SKM-1 (cell line): ENCODE data around the gene WWC2.
A peak's percentile ranks its signal among the peaks of the same experiment; 100 is the strongest.
"Not testable (repeated sequence)": the region's sequence is repeated elsewhere in the genome, so short reads cannot be mapped to it uniquely, and the experiment has no call there.

Source experiments
- DNase-seq: peaks from one replicate; lab custom pipeline; 2025; ENCODE audit not compliant: unreplicated experiment; lab: John Stamatoyannopoulos, UW

Gene WWC2

DNA sequence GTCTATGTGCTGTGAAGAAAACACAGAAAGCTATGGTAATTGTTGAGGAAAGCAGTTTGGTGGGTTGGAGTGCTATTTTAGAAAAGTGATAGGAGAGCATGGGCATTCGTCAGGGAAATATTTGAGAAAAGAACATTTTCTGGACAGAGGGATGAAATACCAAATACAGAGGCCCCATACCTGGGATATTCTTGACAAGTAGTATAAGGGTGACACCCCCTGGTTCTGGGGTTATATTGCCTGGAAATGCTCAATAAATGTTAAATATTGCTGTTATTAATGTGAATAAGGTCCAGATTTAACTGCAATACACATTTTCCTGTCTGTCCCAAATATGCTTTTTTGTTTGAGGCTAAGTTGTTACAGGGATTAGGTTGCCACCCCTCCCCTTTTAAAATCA lies 42.9 kb downstream of the WWC2 start:
- no peak for DNase-seq

DNA sequence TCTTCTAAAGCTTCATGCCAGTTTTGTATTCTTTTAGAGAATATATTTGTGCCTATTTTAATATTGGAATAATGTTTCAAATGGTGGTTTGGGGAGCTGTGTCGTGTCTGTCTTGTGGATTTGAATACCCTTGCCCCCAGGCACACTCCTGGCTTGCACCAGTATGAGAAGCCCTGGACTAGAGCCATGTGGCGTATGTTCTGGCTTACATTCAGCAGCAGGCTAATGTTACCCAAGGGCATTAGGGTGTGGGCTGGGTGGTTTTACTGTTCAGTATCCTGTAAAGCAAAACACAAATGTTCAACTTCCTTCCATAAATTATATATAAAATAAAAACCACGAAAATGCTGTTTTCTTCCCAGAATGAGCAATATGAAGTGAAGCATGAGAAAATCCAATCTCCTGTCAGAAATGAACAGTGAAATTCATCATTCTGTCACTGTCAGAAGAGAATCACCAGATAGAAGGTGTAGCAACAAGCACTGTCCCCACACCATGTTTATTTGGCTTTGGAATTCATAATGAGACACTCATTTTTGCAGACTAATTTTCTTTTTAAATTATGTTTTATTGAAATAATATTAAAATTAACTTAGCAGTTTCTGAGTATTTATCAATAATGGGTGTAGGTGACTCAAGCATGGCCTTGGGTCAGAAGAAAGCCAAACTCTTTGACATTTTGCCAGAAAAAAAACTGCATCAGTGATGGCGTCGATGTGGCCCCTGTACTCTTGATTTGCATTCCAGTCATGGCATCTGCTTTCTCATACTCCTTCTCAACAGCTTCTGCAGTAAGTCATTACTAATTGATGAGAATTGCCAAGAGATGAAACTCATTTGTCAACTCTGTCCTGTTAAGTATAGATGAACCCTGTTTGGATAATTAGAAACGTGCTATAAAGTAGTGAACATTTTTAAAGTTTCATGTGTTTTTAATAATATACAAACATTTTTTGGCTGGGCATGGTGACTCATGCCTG lies 43.8 kb downstream of the WWC2 start:
- DNase-seq, result no peak

DNA sequence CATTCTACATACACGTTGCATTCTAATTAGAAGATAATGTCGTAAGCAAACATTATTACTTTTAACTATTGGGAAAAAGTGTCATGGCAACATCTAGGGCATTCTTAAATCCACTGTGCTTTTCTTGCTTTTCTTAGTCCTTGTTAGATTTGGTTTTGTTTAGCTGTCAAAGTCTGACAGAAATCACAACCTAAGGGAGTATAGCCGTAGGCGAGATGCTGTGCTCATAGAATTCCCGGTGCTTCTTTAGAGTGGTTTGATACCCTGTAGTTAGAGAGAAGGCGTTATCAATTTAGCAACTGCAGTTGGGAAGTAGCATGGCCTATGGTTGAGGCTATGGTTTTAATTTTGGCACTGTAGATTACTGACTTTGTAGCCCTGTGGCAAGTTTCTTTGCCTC lies 45.7 kb downstream of the WWC2 start:
- DNase-seq, result no peak

DNA sequence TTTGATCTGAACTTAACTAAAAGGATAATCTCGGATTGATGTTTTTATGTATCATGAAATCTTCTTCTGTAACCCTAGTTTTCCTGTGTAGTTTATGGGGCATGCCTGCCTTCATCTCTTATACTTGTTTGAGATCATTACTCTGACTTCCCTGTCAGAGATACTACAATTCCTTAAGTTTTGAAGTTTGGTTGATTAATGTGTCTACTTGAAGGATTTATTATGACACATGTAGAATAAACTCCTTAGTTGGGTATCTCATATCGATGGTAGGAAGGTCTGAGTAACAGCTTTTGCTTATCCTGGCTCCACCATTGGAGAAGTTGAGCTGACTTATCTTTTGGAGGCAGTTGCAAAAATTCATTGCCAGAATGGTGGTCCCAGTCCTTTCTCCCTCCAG lies 46.7 kb downstream of the WWC2 start:
- DNase-seq, result no peak

DNA sequence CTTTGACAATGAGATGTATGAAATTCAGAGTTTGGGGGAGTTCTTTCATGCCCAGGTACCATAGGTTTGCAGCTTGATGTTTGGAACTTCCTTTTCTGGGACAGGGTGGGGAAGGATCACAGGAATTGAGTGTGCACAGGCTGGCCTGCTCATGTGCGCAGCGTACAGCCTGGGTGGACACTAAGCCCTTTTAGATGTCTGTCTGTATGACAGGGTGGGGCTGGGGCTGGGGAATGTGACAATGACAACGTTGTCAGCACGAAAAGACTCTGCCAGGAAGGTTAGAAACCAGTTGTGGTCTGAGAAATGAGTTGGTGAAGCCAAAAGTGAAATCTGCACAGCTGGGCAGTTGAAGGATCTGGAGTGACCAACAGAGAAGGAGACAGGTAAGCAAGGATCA lies 47.4 kb downstream of the WWC2 start:
- no peak for DNase-seq

DNA sequence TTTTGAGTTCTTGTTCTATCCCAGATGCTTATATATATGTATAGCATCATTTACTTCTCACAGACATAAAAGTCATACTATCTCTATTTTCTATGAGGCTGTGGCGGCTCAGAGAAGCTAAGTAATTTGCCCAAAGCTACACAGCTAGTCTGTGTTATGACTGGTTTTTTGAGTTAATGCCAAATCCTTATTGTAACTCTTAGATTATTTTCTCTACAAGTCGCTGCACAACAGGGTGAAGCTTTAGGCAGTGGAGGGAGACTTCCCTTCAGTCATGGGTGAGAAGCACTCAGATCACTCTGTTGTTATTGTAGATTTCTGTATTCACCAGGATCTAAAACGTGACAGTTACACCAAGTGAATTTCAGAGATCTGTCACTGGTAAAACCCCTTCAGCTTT lies 48.1 kb downstream of the WWC2 start:
- DNase-seq, result no peak

DNA sequence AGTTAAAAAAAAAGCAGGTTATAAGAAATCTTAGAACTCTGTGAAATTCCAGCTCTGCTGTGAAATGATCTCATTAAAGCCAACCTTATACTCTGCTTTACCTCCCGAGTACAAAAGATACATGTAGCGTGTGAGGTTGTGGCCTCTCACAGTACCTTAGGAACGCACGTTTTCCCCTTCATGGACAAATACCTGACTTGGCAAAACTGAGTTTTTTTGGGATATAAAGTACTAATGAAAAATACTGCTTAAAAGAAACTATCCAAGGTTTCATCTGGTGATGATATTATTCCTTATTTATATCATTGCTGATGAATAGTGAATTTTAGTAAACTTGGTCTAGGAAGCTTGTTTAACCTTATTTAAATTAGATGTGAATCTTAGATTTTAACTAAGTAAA lies 48.9 kb downstream of the WWC2 start:
- no peak for DNase-seq

DNA sequence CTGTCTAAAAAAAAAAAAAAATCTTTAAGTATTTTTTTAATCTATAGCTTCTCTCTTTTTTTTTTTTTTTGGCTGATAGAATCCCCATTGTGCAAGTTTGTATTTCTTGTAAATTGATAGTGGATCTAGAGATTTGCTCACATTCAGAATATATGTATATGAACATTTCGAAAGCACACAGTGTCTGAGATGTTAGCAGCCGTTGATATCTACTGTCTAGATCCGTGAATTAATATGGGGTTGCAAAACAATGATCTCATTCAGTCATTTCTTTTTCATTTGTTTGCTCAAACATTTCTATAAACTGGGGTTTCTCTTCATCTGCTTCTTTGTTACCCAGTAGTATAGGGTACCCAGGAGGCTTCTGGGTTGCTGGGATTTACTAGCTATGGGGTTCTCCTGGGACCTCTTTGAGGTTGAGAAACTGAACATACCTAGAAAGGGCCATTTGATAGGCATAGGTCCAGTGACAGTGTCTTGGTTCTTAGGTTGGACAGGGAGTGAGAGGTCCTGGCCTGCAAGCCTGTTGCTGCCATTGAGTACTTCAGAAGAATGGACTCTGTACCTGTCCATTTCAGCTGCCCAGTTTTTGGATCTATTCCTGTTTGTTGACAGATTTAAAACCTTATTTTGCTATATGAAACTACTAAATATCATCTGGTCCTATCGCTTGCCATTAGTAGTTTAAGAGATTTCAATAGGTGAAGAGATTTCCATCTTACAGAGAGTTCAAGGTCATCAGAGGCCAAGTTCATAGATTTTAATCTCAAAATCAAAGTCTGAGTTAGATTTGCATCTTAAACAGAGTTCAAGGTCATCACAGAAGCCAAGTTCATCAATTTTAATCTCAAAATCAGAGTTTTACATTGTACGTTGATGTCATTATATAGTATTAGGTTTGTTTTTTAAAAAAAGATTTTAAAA lies 50.8 kb downstream of the WWC2 start:
- no peak for DNase-seq

DNA sequence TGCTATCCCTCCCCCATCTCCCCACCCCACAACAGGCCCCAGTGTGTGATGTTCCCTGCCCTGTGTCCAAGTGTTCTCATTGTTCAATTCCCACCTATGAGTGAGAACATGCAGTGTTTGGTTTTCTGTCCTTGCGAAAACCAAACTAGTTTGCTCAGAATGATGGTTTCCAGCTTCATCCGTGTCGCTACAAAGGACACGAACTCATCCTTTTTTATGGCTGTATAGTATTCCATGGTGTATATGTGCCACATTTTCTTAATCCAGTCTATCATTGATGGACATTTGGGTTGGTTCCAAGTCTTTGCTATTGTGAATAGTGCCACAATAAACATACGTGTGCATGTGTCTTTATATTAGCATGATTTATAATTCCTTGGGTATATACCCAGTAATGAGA lies 51.6 kb downstream of the WWC2 start:
- not testable (repeated sequence) for DNase-seq

DNA sequence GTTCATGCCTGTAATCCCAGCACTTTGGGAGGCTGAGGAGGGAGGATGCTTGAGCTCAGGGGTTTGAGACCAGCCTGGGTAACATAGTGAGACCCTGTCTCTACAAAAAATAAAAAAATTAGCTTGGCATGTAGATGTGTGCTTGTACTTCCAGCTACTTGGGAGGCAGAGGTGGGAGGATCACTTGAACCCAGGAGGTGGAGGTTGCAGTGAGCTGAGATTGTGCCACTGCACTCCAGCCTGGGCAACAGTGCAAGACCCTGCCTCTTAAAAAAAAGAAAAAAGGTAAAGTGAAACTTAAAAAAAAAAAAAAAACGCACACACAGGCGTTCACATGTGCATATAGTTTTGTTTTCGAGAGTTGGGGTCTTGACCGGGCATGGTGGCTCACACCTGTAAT lies 53.2 kb downstream of the WWC2 start:
- not testable (repeated sequence) for DNase-seq

DNA sequence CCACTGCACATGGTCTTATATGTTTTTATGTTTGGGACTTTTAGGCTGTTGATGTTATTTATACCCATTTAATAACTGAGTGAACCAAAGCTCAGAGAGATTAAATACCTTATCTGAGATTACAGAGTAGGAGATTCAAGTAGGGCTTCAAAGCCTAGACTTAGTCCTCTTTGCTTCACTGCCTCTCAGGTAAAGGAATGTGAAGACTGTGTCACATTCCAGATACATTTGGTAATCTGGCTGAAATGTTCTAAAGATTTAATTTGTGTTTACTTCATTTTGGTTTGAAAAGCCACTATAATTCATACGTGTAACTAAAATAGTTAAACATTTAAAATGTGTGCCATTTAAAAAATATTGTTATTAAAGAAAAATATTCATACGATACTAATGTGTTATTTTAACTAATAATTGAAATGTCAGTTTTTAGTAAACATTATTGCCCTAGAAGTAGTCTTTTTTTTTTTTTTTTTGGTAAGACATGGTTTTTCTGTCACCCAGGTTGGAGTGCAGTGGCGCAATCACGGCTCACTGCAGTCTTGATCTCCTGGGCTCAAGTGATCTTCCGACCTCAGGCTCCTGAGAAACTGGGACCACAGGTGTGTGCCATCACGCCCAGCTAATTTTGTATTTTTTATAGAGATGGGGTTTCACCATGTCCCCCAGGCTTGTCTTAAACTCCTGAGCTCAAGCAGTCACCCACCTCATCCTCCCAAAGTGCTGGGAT lies 54.3 kb downstream of the WWC2 start:
- DNase-seq, result no peak

DNA sequence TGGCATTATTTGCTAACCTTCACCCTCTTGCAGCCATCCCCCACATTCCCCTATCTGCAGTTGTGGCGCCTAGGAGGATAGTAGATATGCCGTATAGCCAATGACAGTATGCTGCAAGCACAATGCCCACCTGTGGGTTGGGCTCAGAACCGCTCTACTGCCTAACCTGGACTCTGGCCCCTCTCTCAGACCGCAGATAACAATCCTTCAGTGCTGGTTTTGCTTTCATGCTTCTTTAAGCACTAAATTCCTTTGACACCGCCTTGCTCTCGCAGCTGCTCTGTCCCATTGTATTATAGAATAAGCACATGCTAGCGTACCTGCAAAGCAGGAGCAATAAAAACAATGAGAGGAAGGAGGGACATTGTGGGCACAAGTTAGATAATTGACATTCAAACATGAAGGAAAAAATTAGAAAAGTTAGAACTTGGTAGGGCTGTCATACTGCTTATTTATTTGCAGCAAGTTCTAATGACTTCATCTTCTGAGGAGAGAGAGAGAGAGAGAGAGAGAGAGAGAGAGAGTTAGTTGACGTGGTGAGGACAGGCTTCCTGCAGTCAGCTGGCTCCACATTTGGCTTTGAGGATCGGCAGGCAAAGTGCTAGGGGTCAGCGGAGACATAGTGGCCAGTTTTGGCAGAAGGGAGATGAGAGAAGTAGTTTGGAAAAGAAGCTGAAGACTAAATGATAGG lies 55.8 kb downstream of the WWC2 start:
- no peak for DNase-seq

DNA sequence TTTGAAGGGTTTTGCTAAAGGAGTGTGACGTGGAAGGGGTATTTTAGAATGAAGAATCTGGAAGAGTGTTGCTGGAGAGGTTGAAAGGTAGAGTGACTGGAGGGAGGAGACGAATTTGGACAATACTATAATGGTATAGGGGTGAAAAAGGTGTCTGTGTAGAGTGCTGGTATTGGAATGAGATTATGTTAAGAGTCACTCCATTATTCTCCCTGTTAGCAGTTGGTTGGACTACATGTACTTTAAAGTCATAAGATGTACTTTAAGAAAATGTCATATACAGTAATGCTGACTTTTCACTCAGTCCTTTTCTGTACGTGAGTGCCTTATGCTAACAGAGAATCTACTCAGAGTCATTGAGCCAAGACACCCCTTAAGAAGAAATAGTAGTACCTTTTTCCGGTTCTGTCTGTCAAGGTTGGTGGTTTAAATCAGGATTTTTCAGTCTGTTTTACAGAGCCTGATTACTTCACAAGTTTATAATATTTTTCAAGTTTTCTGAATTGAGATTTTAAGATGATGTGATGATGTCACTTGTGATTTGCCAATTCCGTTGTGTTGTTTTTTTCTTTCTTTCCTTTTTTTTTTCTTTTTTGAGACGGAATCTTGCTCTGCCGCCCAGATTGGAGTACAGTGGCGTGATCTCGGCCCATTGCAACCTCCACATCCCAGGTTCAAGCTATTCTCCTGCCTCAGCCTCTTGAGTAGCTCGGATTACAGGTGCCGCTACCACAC lies 56.6 kb downstream of the WWC2 start:
- no peak for DNase-seq

DNA sequence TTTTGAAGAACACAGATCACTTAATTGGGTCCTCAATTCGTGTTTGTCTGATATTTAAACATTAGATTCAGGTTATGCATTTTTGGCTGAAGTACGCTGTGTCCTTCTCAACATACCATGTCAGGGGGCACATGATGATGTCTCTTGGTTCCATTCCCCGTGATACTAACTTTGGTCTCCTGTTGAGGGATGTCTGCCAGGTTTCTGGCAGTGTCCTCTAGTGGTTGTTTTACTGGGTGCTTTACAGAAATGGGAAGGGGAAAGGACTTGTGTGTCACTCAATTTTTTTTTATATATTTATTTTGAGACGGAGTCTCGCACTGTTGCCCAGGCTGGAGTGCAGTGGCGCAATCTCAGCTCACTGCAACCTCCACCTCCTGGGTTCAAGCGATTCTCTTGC lies 58.2 kb downstream of the WWC2 start:
- DNase-seq, result no peak

DNA sequence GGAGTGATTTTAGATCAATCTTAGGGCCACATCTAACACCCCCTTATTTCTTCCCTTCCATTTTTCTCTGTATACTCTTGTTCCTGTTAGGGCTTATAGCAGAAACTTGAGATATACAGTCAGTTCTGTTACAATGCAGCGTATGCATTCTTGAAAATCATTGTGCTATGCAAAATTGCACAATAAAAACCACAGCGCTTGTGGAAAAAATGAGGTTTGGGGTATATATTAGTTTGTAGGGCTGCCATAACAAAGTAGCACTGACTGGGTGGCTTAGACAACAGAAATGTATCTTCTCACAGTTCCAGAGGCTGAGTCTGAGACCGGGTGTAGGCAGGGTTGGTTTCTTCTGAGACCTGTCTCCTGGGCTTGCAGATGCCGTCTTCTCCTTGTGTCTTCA lies 59.0 kb downstream of the WWC2 start:
- peak; percentile 25 for DNase-seq

DNA sequence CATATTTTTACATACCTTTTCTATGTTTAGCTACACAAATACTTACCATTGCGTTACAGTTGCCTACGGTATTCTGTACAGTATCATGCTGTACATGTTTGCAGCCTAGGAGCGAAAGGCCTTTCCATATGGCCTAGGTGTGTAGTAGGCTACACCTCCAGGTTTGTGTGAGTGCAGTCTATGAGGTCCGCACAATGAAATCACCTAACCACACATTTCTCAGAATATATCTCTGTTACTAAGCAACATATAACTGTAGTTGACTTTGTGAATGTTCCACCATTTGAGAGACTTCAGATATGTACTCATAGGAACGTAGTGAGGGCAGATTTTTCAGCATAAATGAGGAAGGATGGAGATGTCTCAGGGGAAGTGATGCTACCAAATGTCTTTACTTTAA lies 62.6 kb downstream of the WWC2 start:
- DNase-seq, result no peak

DNA sequence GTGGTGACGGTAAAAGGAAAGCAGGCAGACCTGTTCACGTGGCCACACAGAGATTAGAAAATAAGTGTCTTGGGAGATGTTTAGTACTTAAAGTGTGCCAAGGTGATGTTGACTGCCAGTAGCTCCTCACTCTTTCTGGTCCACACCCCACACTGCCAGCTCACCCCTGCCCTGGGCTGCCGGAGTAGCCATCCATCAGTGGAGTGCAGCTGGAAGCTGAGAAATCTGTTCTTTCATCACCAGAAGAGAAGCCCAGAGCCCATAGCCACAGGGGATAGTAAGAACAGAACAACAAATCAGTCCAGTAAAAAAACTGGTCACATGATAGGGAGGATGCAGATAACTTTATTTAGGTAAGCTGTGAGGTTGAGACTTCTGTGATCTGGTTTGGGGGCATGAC lies 64.1 kb downstream of the WWC2 start:
- DNase-seq, result no peak

DNA sequence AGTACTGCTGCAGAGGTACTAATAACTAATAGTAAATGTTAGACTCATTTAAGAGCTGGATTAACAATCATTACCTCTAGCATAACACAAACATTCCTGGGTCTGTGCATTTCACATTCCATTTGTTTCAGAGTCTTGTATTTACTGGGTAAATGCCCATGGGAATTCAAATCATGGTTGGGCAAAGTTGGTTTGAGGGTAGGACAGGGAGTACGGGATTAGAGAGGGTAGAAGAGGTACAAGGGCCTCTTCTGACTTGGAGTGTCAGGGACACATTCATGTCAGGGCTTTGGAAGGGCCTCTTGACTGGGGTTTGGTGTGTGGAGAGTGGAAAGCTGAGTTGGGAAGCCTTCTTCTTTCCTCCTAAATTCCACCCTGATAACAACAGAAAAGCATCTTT lies 65.9 kb downstream of the WWC2 start:
- DNase-seq, result no peak

DNA sequence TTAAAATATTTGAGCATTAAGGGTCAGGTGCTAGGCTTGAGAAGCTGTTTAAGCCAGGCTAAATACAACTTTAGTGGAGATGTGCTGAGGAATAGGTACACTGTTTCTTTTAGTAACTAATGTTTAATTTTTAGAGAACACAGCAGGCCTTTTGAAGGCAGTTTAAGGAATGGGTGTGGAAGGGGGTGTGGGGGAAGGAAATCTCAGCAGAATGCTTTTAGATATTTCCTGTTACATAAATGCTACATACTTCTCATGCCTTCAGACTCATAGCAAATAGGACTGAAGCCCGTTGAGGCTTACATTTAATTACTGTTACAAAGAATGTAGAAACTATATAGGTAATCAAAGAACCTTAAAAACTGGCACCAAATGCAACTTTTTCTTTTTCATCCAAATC lies 66.3 kb downstream of the WWC2 start:
- no peak for DNase-seq

DNA sequence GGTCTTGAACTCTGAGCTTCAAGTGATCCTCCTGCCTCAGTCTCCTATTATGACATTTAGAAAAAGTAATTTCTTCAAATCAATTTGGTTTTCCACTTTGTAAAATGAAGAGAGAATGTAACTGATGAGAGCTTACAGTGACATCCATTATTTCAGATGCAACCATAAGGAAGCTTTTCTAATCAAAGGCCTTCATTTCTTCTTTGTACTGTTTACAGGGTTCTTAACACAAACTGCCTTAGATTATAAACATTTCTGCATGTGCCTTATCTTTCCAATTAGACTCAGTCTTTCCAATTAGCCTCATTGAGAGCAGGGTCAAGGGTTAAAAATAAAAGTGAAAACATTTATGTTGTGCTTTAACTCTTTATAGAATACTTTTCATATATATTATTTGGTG lies 71.8 kb downstream of the WWC2 start:
- DNase-seq, result no peak
